ENCODE data around the gene MAP1LC3B2.

MAP1LC3B2 gene

DNA sequence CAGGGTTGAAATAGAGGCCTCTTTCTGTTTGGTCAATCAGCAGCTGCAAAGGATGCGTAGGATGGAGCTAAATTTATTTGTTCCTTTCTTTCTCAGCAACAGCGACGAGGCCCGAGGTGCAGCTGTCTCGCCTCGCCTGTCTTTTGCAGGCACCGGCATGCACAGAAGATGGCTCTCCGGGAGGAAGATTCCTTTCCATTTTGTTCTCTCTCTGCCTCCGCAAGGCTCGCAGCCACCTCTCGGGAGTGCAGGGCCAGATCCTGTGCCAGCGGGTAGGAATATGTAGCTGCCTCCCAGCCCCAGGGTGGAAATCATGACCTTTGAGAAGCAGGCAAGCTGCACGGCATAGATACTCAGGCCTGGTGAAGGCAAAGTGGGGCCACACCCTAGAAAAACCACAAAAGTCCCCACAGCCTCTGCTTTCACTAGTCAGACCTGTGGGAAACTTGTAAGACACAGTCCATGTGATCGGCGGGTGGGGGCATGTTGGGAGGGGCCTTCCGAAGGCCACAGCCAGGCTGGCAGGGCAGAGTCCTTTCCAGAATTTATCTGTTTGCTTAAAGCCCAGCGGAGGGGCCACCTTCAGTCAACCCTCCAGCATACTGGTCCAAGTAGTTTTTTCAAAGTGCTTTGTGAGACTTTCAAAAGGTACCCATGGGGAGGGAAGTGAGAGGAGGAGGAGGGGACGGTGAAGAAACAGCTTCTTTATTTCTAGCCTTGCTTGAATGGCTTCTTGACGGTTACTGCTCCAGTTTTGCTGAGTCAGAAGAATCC, at the start of gene MAP1LC3B2:
TSS of gene MAP1LC3B2 (plus strand) at position 220 of the 774 bp plus-strand sequence. CDS start 16,562 bp downstream, outside the sequence.
- peak; percentile 82 to 83 for DNase-seq

DNA sequence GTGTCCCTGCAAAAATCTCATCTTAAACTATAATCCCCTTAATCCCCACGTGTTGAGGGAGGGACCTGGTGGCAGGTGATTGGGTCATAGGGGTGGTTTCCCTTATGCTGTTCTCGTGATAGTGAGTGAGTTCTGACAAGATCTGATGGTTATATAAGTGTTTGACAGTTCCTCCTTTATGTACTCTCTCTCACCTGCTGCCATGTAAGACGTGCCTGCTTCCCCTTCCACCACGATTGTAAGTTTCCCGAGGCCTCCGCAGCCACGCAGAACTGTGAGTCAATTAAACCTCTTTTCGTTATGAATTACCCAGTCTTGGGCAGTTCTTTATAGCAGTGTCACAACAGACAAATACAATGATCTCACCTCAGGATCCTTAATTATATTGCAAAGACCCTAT, 45.2 kb upstream of the MAP1LC3B2 start:
- DNase-seq = no peak

DNA sequence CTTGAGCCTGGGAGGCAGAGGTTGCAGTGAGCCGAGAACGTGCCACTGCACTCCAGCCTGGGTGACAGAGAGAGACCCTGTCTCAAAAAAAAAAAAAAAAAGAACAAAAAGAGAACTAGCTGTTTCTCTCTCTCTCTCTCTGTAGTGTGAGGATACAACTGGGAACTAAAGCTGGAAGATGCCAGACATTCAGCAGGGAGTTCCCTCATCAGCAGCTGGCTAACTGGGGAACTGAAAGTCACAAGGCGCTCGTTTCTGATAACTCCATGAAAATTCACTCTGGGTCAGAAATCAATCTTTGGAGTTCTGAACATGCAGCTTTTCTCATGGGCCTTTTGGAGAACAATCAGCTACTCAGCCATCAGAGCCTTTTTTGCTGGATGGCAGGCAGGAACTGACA, 43.5 kb upstream of the MAP1LC3B2 start:
- DNase-seq = no peak

- DNase-seq = no peak
Measured at GRCh38 chr12:116516657-116517056, 42.5 kb upstream of the MAP1LC3B2 start.

GRCh38 chr12:116517431-116518045, 41.6 kb upstream of the MAP1LC3B2 start:
- DNase-seq = no peak

DNA sequence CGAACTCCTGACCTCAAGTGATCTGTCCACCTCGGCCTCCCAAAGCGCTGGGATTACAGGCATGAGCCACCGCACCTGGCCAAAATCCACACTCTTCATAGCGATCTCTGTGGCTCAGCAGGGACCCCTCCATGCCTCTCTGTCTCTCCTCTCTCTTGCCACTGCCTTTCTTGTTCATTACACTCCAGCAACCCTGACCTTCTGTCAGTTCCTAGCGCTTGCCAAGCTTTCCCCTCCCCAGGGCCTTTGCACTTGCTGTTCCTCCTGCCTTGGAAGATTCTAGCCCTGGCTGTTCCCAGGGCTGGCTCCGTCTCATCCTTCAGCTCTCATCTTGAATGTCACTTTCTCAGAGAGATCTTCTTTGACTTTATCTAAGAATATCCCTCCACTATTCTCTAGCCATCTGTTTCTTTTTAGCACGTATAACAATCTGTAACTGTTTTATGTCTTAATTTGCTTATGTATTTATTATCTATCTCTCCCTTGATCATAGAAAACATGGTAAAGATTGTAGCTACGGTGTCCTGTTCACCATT, 38.9 kb upstream of the MAP1LC3B2 start:
- DNase-seq = no peak

- no peak for DNase-seq
Measured at GRCh38 chr12:116520801-116521471, 38.2 kb upstream of the MAP1LC3B2 start.

- no peak for DNase-seq
Measured at GRCh38 chr12:116524311-116524710, 34.9 kb upstream of the MAP1LC3B2 start.

DNA sequence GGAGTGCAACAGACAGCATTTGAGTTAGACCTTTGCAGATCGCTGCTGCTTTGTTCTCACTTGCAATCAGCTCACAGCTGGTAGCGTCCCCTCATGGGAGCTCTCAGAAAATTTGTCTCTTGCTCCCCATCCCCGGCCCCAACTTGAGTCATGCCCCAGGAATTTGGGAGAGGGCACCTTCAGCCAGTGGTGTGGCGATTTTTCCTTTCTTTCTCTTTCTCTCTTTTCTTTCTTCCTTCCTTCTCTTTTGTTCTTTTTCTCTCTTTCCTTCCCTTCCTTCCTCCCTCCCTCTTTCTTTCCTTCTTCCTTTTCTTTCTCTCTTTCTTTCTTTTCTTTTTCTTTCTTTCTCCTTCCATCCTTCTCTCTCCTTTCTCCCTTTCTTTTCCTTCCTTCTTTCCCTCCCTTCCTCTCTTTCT, 34.2 kb upstream of the MAP1LC3B2 start:
- no peak for DNase-seq

GRCh38 chr12:116525418-116526001, 33.7 kb upstream of the MAP1LC3B2 start:
- no peak for DNase-seq

DNA sequence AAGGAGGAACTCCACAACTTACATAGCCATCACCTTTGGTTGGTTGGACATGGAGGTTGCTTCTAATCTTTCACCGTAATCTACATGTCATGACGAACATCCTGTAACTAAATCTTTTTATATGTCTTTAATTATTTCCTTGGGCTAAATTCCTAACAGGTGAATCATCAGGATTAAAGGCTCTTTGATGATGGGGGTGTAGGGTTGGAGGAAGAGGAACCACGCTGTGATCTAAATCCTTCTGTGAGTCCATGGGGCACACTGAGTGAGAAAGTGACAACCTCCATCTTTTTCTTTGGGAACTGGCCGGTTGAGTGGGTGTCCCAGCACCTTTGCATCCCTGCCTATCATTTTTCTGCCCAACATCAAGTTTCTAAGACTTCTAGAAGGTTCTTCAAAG, 31.1 kb upstream of the MAP1LC3B2 start:
- DNase-seq = no peak

DNA sequence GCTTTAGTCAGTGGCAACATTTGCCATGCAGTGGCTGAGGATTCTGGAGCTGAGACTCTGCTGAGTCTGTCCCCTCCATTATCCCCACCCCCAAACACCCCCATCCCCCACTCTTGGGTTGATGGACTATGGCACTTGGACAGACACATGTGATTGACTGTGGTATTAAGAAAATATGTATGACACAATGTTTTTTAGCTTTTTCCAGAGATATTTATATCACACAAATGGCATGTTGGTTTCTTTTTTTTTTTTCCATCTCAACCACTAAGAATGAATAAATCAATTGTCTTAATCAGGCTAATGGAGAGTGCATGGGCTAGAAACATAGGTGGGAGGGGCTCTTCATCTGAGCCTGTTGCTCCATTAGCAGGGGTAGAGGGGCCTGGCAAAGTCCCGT, 30.7 kb upstream of the MAP1LC3B2 start:
- DNase-seq = no peak

- no peak for DNase-seq
Measured at GRCh38 chr12:116529048-116529447, 30.1 kb upstream of the MAP1LC3B2 start.

- no peak for DNase-seq
Measured at GRCh38 chr12:116529686-116530085, 29.5 kb upstream of the MAP1LC3B2 start.

- no peak for DNase-seq
Measured at GRCh38 chr12:116532428-116532827, 26.8 kb upstream of the MAP1LC3B2 start.

- DNase-seq = no peak
Measured at GRCh38 chr12:116532986-116533342, 26.2 kb upstream of the MAP1LC3B2 start.

DNA sequence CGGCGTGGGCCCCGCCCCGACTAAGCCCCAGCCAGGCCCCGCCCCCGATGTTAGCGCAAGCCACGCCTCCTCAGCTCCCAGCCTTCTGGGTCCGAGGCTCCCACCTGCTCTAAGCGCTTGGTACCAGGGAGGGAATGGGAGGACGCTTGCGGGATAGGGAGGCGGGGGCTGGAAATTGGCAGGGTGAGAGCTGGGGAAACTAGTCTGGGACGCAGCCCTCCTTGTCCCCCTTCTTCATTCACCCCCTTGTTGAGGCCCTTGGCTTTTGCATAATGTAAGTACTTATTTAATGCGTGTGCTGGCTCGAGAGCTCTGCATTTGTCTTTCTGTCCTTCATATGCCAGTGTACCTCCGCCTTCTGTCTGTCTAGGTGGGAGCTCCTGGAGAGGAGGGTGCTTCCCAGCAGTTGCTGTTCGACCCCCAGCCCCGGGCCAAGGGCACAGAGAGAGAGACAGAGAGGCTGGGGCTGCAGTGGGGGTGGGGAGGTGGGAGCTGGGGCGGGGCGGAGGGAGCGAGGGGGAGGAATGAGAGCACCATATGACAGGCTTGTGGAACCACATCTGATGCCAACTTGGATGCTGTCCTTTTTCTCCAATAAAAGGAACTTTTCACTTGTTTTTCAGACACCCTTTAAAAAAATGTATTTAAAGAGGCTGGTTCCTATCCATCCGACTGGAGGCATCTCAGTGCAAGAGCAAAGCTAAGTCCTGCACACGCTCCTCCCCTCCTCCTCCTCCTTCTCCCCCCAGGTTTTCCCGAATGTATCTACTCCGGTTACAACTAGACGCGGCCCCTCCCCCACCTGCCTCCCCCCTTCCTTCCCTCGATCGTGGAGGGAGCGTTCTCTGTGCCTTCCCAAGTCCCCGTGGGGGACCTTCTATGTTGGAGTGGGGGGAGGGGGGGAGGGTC, 25.6 kb upstream of the MAP1LC3B2 start:
- DNase-seq = peak; percentile 88

DNA sequence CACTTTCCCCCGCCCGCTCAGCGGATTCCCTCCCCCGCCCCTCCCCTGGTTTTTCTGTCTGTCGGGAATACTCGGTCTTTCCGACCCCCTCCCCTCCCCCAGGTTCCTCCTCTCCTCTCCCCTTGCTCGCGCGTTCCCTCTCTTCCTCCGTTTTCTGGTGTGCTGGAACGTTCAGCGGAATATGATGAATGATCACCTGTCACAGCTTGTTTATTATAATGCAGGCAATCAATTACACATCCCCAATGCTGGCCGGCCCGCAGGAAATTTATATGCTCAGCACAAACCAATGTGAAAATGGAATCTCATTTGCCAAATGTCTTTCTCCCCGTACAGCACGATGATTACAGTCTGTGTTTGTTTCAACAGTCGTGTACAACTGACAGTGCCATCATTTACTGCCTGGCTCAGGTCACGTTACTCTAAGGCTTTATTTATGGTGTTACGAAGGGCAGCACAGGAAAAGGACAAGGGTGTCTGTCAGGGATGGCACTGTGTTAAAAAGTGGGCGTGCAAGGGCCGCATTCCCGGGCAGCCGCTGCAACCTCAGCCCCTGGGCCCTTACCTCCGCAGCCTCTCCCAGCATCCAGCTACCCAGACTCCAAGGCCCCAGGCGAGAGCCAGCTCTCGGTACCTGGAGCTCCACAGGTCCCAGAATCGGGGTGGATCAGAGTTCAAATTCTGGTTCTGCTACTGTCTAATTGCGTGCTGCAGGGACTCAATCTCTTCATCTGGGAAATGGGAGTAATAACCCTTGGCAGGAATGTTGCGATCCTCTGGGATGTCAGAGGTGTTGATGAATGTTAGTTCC, 24.7 kb upstream of the MAP1LC3B2 start:
- DNase-seq = no peak

GRCh38 chr12:116535241-116535640, 23.9 kb upstream of the MAP1LC3B2 start:
- DNase-seq = no peak

GRCh38 chr12:116537101-116537904, 21.9 kb upstream of the MAP1LC3B2 start:
- no peak for DNase-seq

All from activated T-cell treated with anti-CD3 and anti-CD28 coated beads, Interleukin-2, amount 50 U/mL, for 48 hours (primary cell).